Measurements from ENCODE around the gene XRCC1.

DNA sequence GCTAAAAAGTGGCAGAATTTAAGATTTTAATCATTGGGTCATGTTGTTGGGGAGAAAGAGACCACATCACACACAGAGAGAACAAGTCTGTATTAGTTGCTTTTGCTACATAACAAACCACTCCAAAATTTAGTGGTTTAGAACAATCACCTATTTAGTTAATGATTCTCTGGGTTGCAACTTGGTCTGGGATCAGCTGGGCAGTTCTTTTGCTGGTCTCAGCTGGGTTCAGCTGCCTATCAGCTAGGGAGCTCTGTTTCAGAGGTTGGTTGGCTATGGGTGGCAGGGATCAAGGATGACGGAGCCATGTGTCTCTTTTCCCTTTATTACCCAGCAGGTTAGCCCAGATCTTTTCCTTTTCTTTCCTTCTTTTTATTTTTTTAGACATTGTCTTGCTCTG is 9.2 kb upstream of the XRCC1 start:
- TF ChIP-seq CTCF (conservative IDR thresholded peaks at IDR 0.05): no peak
- no peak for TF ChIP-seq ZFX (IDR thresholded peaks at IDR 0.05)

Measured in C4-2B (cell line).